Sciatic nerve (tissue), 2 donors: ENCODE data around the gene LRRC75B. TPM values are rescaled to one million over a fixed set of nuclear protein-coding genes. Genes with fewer than 3 reads are reported as not detected.
"Not testable (repeated sequence)": the region's sequence is repeated elsewhere in the genome, so short reads cannot be mapped to it uniquely, and the experiment has no call there.

Experiments used
- ATAC-seq: fragments of 200-7000 bp; cut with Tn5 transposase; one replicate; pipeline ENCODE4 v1.9.1; 2020; ENCODE audit warnings: mild to moderate bottlenecking, moderate library complexity
- DNase-seq: peaks from one replicate; pipeline ENCODE4 v3.0.0-alpha.2; 2020; ENCODE audit warnings: low spot score
- intact Hi-C: fragments of 100-400 bp; cut with DNase I; formaldehyde crosslinking; loops from one replicate; pipeline ENCODE4 v1.14.2; 2022
- total RNA-seq: library from RNA; stranded (reverse); fragmentation: NEBNext Ultra II Directional; extraction: Animal tissue kit (Norgen Biotek cat#: 25700); gene quantifications from one replicate; pipeline ENCODE4 v1.2.1, GENCODE V29; 2021
- donor health status: DM: no; HTN: no; CAD: no.
- donor health status: DM: no; HTN: no; CAD: no.

Gene LRRC75B, protein sequence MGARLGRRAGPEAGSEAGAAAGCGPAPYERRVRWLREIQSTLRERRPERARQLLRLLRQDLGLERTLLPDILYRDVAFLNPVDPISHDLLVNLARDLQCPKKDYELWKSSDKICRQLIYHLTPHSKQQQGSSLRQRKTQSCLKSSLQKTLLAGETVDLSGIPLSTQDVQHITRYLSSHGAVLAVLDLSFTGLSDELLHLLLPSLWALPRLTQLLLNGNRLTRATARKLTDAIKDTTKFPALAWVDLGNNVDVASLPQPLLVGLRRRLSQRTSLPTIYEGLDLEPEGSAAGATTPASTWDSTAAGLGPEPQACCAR
- 17.5 TPM for total RNA-seq

DNA sequence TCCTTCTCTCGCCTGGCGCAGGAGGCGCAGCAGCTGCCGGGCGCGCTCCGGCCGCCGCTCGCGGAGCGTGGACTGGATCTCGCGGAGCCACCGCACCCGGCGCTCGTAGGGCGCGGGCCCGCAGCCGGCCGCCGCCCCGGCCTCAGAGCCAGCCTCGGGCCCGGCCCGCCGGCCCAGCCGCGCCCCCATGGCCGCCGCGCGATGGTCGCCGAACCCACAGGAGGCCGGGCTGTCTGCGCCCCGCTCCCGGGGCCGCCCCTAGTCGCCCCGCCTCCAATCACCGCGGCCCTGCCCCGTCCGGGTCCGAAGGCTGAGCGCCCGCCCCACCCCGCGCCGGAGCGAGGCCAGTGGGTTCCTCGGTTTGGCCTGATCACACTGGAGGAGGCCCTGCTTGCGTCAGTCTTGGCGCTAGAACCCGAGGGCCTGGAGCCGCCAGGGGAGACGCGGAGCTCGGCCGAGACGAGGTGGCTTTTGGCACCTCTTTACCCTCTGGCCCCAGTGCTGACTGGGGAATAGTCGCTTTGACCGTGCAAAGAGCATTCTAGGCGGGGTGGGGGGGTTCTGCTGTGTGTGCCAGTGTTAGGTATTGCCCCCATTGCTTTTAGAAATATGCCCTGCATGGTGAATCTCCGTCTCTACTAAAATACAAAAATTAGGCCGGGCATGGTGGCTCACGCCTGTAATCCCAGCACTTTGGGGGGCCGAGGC, at the start of gene LRRC75B:
Gene LRRC75B (minus strand): TSS at position 223 of the 708 bp plus-strand sequence. CDS start 34 bp downstream, at position 189.
- peak; percentile 95 for ATAC-seq
- intact Hi-C loops, result no loop called here

DNA sequence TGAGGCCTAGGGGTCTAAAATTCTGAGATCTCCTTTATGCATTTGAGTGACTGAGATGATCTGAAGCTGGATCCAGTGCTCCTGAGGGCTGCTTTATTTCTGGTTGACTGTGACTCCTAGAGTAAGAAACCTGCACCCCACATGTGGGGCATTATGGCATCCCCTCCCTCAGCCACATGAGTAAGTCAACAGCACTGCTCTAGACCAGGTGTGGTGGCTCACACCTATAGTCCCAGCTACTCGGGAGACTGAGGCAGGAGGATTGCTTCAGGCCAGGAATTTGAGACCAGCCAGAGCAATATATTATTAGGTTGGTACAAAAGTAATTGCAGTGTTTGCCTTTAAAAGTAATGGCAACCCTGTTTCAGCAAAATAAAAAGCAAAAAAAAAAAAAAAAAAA, 49.4 kb upstream of the LRRC75B start:
- ATAC-seq, intact Hi-C loops, DNase-seq: not testable (repeated sequence)

More for the DNA sequence above, at the start of gene LRRC75B:
- DNase-seq, result peak; percentile 95

DNA sequence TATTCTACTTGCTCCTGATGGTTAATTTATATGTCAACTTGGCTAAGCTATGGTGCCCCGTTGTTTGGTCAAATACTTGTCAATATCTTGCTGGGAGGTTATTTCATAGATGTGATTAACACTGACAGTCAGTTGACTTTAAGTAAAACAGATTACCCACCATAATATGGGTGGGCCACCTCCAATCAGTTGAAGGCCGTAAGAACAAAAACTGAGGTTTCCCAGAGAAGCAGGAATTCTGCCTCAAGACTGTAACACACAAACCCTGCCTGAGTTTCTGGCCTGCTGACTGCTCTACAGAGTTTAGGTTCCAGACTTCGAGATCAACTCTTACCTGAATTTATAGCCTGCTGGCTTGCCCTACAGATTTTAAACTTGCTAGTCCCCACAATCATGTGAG, 43.6 kb upstream of the LRRC75B start:
- ATAC-seq, intact Hi-C loops, DNase-seq: not testable (repeated sequence)

DNA sequence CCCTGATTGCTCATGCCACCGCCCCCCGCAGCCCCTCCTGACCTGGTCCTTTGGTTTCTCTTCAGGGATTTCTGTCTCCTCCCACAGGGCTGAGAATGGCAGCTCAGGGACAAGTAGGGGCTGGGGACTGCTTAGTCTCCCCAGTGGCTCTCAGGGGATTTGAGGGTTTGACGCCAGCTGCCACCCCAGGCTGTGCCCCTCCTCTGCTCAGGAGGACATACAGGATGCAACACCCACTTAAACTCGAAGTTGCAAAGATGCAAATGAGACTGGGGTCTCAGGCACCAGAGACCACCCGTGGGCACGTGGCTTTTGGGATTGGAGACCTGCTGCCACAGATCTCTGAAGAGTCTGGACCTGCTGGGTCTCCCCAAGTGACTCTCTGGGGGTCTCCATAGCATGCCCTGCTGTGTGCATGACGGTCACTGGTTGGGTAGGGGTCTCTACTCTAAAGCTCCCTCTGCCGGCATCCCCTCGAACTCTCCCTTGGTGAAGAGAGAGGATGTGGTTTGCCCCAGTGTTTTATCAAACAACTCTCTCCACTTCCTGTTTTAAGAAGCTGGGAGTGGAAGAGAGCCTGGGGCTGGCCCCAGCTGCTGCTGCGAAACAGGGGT, 42.0 kb upstream of the LRRC75B start:
- DNase-seq, intact Hi-C loops, ATAC-seq: not testable (repeated sequence)

DNA sequence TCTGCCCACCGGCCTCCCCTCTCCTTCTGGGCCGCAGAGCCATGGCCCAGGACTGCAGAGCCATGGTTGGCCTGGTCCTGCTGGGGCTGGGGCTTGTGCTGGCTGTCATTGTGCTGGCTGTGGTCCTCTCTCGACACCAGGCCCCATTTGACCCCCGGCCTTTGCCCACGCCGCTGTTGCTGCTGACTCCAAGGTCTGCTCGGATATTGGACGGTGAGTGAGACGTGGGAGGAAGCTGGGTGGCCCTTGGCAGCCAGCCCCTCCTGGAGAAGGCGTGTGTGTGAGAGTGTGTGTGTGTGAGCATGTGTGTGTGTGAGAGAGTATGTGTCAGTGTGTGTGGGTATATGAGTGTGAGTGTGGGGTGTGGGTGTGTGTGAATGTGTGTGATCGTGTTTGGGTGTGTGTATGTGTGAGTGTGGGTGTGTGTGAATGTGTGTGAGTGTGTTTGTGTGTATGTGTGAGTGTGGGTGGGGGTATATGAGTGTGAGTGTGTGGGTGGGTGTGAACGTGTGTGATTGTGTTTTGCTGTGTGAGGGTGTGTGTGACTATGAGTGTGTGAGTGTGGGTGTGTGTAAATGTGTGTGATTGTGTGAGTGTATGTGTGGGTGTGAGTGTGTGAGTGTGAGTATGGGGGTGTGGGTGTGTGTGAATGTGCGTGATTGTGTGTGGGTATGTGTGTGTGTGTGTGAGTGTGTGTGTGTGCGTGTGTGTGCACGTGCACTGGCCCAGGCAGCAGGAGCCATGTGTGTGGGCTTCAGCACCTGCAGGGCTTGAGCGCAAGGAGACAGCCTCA, 40.6 kb upstream of the LRRC75B start:
- peak; percentile 75 for ATAC-seq
- intact Hi-C loops, DNase-seq: not testable (repeated sequence)

DNA sequence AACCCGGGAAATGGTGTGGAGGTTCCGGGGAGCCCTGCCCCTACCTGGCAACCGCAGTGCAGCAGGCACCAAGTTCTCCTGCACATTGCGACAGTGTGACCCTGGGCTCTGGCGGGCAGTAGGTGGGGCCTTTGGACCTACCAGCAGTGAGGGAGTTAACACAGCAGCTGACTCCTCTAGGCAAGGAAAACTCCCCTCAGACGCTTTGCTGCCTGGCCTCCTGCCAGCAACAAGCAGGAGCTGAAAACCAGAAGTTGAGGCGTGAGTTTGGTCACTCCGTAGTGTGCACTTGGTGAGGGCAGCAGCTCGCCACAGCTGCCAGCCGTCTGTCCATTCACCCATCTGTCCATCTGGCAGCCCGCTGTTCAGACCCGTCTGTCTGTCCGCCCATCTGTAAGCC, 39.8 kb upstream of the LRRC75B start:
- ATAC-seq, intact Hi-C loops, DNase-seq: not testable (repeated sequence)

DNA sequence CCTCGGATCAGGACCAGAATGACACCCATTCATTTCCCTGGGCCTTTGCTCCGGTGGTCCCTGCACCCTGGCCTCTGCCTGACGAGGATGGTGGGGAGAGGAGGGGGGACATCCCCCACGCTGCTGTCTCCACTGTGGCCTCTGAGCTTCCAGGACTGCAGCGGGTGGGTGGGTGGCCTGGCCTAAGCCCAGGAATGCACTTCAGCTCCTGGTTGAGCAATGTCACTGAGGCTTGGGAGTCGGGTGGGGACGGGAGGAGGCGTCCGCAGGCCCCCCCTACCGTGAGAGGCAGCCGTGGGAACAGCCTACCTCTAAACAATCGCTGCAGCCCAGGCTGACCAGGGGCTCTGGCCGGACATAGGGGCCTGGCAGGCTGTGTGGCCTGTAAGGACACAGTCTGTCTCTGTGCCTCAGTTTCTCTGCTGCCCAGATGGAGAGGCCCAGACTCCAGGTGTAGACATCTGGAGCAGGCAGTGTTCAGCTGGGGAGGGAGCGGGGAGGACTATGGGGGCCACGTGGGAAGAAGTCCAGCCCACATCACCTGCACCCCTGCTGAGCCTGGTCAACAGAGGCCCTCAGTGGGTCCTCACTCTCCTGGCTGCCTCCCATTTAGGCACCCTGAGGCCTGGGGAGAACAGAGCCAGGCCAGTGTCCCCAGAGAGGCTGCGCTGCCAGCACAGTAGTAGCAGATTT, 38.7 kb upstream of the LRRC75B start:
- not testable (repeated sequence) for DNase-seq
- peak; percentile 74 for ATAC-seq

DNA sequence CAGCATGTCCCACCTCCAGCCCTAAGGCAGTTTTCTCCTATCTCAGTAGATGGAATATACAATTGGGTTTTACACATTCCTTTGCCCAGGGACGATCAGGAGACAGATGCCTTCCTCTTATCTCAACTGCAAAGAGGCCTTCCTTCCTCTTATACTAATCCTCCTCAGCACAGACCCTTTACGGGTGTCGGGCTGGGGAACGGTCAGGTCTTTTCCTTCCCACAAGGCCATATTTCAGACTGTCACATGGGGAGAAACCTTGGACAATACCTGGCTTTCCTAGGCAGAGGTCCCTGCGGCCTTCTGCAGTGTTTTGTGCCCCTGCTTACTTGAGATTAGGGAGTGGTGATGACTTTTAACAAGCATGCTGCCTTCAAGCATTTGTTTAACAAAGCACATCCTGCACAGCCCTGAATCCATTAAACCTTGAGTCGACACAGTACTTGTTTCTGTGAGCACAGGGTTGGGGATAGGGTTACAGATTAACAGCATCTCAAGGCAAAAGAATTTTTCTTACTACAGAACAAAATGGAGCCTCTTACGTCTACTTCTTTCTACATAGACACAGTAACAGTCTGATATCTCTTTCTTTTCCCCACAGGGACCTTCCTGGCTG, 38.0 kb upstream of the LRRC75B start:
- ATAC-seq, intact Hi-C loops, DNase-seq: not testable (repeated sequence)

More for the DNA sequence above, 38.7 kb upstream of the LRRC75B start:
- intact Hi-C loops, result not testable (repeated sequence)

DNA sequence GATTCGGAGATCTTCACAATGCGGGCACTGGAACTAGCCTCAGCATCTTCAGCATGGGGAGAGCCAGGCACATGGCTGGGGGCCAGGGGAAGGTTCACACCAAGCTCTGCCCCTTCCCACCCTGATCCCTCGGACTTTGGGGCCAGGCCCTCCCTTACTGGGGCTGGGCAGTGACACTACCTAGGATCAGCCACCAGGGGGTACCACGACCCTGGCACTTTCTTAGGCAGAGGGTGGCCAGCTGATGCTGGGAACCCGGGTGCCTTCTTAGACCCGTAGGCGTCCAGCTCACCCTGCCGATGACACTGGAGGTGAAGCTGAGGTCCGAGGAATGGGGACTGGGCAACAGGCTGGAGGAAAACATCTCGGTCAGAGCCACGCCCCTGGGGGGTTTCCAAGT, 36.2 kb upstream of the LRRC75B start:
- not testable (repeated sequence) for ATAC-seq

DNA sequence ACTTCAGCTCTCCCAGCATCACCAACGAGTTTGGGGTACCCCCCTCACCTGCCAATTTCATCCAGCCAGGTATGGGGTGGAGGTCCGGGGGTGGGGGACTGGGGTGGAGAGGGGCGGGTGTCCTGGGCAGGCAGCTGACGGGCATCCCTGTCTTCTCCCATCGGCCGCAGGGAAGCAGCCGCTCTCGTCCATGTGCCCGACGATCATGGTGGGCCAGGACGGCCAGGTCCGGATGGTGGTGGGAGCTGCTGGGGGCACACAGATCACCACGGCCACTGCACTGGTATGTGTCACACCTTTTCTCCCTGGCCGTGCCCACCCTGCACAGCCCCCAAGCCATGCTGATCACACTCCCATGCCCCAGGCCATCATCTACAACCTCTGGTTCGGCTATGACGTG, 35.0 kb upstream of the LRRC75B start:
- DNase-seq, intact Hi-C loops, ATAC-seq: not testable (repeated sequence)

More for the DNA sequence above, 36.2 kb upstream of the LRRC75B start:
- intact Hi-C loops, DNase-seq: not testable (repeated sequence)

DNA sequence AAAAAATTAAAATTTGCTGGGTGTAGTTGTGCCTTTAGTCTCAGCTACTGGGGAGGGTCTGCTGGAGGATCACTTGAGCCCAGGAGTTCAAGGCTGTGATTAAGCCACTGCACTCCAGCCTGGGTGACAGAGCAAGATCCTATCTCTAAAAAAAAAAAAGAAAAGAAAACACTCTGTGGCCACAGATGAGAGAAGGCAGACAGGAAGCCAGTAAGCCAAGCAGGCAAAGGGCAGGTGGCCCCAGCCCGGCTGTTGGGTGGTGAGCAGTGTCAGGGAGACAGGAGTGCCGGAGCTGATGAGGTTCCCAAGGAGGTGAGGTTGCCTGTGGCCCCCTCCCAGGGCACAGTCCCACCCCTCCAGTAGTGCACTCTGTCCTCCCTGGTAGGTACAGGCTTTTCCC, 29.7 kb upstream of the LRRC75B start:
- ATAC-seq, DNase-seq, intact Hi-C loops: not testable (repeated sequence)

DNA sequence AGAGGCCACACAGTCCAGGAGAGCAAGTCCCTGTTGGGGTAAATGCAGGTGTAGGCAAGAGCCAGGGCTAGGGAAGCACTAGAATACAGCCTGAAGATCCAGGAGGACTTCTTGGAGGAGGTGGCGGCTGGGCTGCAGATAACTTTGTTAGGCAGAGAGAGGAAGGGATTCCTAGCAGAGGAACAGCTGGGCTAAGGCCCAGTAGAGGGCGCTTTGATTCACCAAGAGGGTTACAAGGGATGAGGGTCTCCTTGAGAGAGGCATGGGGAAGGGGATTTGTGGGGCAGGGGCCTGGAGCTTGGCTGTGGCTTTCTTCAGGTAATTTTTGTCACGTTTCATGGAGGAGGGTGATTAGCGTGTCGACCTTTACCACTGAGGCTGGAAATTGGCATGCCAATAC, 28.4 kb upstream of the LRRC75B start:
- intact Hi-C loops, DNase-seq, ATAC-seq: not testable (repeated sequence)

DNA sequence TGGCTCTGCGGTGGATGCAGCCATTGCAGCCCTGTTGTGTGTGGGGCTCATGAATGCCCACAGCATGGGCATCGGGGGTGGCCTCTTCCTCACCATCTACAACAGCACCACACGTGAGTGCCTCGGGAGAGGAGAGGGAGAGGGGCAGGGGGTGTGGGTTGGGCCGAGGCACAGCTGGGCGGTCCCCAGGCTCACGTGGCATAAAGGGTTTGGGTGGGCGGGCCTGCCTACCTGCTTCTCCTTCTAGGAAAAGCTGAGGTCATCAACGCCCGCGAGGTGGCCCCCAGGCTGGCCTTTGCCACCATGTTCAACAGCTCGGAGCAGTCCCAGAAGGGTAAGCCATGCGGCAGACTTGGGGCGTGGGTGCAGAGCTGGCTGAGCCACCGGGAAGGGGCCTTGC, 21.9 kb upstream of the LRRC75B start:
- intact Hi-C loops, result not testable (repeated sequence)

DNA sequence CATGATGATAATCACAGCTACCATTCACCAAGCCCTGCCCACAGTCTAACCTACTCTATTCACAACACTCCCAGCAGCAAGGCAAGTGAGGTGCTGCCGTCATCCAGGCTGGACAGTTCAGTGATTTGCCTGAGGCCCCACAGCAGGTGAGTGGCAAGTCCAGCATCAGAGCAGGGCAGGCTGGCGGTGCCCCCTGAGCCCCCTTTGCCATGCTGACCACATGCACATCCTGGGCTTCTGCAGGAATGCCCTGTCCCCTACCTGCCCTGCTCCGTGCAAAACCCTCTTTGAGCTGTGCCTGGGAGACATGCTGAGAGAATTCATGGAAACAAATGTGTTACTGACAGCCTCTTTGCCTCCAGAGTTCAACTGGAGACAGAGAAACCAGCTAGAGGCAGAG, 17.0 kb upstream of the LRRC75B start:
- DNase-seq, intact Hi-C loops, ATAC-seq: not testable (repeated sequence)

More for the DNA sequence above, 21.9 kb upstream of the LRRC75B start:
- DNase-seq, ATAC-seq: not testable (repeated sequence)

DNA sequence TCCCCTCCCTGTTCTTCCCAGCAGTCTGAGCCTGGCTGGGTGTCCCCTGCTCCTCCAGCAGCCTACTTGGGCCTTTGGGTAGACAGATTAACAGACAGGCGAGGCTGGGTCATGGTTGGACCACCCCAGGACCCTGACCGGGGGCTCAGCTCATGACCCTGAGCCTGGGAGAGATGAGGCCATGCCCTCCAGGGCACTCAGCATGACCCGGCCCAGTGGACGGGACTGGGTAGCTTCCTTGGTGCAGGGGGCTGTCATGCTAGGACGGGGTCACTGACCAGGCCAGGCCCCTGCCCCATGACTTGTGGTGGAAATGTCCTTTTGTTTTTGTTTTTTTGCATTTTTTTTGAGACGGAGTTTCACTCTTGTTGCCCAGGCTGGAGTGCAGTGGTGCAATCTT, 15.5 kb upstream of the LRRC75B start:
- intact Hi-C loops, DNase-seq, ATAC-seq: not testable (repeated sequence)

DNA sequence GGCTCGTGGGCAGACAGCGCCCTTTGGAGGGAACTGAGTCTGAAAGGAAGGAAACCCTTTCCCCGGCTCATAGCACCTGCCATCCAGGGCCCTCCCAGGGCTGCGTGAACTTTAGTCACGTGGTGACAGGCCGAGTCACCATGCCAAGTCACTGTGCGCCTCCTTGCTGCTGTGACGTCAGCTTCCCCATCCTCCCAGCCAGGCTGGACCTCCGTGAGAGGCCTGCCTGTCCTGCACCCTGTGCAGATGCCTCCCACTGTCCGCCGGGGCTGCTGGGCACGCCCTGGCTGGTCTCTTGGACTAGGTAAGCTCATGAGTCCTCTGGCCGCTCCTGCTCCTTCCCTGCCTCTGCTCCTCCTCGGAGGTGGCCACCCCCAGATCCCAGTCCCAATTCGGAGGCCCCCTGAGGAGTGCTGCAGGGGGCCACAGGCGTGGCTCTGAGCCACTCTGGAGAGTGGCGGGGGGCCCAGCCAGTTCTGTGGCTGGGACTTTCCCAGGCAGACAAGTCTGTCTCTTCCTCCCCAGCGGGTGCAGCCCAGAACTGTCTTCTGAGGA, 14.6 kb upstream of the LRRC75B start:
- intact Hi-C loops, DNase-seq: not testable (repeated sequence)
- peak; percentile 63 for ATAC-seq

DNA sequence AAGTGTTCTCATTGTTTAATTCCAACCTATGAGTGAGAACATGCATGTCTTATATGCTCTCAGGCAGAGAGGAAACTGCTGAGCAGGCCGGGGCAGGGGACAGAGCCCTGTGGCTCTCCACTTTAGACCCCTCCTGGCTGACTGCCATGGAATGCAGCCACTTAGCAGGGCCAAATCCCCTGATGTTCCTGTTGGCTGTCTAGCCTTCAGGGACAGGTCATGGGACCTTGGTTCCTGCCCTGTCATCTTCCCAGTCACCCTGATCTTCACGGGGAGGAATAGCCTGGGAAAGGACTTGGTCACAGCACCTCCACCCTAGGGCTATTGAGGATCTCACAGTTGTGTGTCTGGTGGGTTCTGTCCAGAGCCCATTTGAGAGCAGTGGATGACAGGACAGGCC, 13.5 kb upstream of the LRRC75B start:
- intact Hi-C loops, ATAC-seq, DNase-seq: not testable (repeated sequence)
